ENCODE results near the gene NCAPG2.

NCAPG2 gene

DNA sequence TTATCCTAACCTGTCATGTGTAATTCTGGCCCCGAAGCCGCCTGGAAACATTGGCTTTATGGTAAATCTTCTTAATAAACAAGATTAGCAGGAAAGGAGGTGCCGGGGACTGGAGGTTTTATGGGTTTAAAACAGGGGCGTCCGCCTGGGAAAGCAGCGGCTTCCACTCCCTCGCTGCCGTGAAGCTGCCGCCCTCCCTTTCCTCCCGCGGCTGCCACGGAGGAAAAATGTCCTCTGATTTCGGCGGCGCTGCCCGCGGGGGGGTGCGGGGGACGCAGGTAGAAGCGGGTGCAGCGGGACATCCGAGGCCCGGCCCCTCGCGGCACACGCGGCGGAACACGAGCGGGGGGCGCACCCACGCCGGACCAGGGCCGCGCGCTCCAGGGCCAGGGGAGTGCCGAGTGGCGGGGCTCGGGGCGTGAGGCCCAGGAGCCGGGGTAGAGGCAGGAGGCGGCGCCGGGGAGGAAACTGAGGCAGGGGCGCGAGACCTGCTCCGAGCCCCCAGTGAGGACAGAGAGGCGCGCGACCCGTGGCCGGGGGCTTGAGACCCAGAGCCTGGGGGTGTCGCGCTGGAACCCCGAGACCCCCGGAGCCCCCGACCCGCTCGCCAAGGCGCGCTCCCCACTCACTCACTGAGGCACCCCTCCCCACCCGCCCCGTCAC is 118.0 kb downstream of the NCAPG2 start:
- H3K36me3 ChIP-seq (ENCODE audit: control insufficient read depth in 2 of 2, insufficient read depth in 2 of 2, low read length in 2 of 2) = no peaks in the 10 kb centered on the region
- no peak overlapping the region for H3K9ac ChIP-seq (ENCODE audit: low read length in 2 of 2)
- H3K9me3 ChIP-seq (ENCODE audit: control insufficient read depth in 2 of 2, low read length in 2 of 2) = no peaks in the 10 kb centered on the region
- peak overlapping the region; percentile 19 to 49 for H3K4me3 ChIP-seq (ENCODE audit: low read length in 2 of 2)
- H3K27ac ChIP-seq (ENCODE audit: low read length) = no peak overlapping the region
- H3K27me3 ChIP-seq (ENCODE audit: control insufficient read depth in 1 of 2, insufficient read depth in 2 of 2, low read length in 2 of 2) = peaks cover 38% of the 10 kb centered on the region in 2 donors
- peaks cover 14% of the 10 kb centered on the region for H3K4me1 ChIP-seq (ENCODE audit: control insufficient read depth, insufficient read depth, low read length)

DNA sequence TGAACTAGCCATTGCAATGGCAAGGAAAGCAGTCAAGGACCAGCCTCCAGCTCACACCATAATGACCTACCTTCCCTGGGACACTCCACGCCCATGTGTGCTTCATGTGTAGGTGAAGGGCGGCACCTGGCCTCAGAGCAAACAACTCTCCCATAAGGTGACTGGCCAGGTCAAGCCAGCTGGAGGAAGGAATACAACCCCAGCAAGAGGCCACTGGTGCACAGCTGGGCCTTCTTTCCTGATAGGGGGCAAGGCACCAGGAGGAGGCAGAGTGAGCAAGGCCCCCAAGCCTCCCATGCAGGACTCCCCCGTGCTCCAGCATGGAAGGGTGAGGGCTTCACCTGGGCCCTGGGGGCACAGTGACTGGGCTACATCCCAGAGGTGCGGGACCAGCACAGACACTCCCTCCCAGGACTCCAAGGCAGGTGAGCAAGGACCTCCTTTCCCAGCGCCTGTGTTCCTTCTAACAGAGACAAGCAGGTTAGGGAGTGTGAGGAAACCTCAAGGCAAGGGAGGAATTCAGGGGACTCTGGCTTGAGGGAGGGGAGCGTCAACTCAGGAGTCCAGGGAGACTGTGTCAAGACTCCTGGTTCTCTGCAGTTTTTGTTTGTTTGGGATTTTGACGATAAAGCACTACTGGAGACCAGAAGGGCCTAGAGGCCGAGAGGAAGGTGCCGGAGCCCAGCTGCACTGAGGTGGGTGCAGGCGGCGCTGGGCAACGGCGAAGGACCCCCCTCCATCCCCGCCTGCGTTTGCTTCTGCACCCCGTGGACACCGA is 118.7 kb downstream of the NCAPG2 start:
- Histone ChIP-seq H3K9ac (ENCODE audit: low read length in 2 of 2) (no peak overlapping the region), H3K36me3 (ENCODE audit: control insufficient read depth in 2 of 2, insufficient read depth in 2 of 2, low read length in 2 of 2) (no peaks in the 10 kb centered on the region), H3K9me3 (ENCODE audit: control insufficient read depth in 2 of 2, low read length in 2 of 2) (peaks cover 3% of the 10 kb centered on the region in 2 donors), H3K4me1 (ENCODE audit: control insufficient read depth, insufficient read depth, low read length) (peaks cover 14% of the 10 kb centered on the region), H3K4me3 (ENCODE audit: low read length in 2 of 2) (peak overlapping the region; percentile 19 to 49), H3K27me3 (ENCODE audit: control insufficient read depth in 1 of 2, insufficient read depth in 2 of 2, low read length in 2 of 2) (peaks cover 41% of the 10 kb centered on the region in 2 donors), H3K27ac (ENCODE audit: low read length) (no peak overlapping the region)

- H3K4me1 ChIP-seq (ENCODE audit: control insufficient read depth, insufficient read depth, low read length) = peaks cover 14% of the 10 kb centered on the region
- H3K36me3 ChIP-seq (ENCODE audit: control insufficient read depth in 2 of 2, insufficient read depth in 2 of 2, low read length in 2 of 2) = no peaks in the 10 kb centered on the region
- H3K9me3 ChIP-seq (ENCODE audit: control insufficient read depth in 2 of 2, low read length in 2 of 2) = peaks cover 14 to 15% of the 10 kb centered on the region in 2 donors
- H3K9ac ChIP-seq (ENCODE audit: low read length in 2 of 2) = no peak overlapping the region
- peaks cover 41 to 48% of the 10 kb centered on the region in 2 donors for H3K27me3 ChIP-seq (ENCODE audit: control insufficient read depth in 1 of 2, insufficient read depth in 2 of 2, low read length in 2 of 2)
- H3K27ac ChIP-seq (ENCODE audit: low read length) = no peak overlapping the region
- no peak overlapping the region for H3K4me3 ChIP-seq (ENCODE audit: low read length in 2 of 2)
These were observed 120.2 kb downstream of the NCAPG2 start for GRCh38 chr7:158584407-158584806.

GRCh38 chr7:158583810-158584209 is 120.8 kb downstream of the NCAPG2 start:
- H3K27me3 ChIP-seq (ENCODE audit: control insufficient read depth in 1 of 2, insufficient read depth in 2 of 2, low read length in 2 of 2) = peaks cover 41 to 48% of the 10 kb centered on the region in 2 donors

DNA sequence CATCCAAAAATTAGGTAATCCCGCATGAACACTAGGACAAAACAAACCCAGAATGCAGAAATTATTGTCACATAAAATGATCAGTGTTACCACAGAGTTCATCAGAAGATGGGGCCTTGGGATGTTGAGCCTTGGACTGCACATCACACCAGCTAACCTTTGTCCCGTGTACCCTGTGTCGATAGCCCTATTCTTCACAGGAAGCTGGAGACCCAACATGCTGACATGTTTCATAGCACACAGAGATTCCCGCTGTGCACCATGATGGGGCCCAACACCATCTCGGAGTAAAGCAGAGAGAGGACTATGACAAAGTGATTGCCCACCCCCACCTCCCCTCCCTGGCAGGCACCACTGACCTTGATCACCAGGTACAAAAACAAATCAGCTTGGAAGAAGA is 121.5 kb downstream of the NCAPG2 start:
- Histone ChIP-seq H3K4me1 (ENCODE audit: control insufficient read depth, insufficient read depth, low read length) (peaks cover 13% of the 10 kb centered on the region), H3K36me3 (ENCODE audit: control insufficient read depth in 2 of 2, insufficient read depth in 2 of 2, low read length in 2 of 2) (no peaks in the 10 kb centered on the region)

More at GRCh38 chr7:158583810-158584209, 120.8 kb downstream of the NCAPG2 start:
- H3K27ac ChIP-seq (ENCODE audit: low read length) = no peak overlapping the region
- no peak overlapping the region for H3K9ac ChIP-seq (ENCODE audit: low read length in 2 of 2)
- no peaks in the 10 kb centered on the region for H3K36me3 ChIP-seq (ENCODE audit: control insufficient read depth in 2 of 2, insufficient read depth in 2 of 2, low read length in 2 of 2)
- H3K4me1 ChIP-seq (ENCODE audit: control insufficient read depth, insufficient read depth, low read length) = peaks cover 14% of the 10 kb centered on the region
- peaks cover 14 to 15% of the 10 kb centered on the region in 2 donors for H3K9me3 ChIP-seq (ENCODE audit: control insufficient read depth in 2 of 2, low read length in 2 of 2)
- no peak overlapping the region for H3K4me3 ChIP-seq (ENCODE audit: low read length in 2 of 2)

GRCh38 chr7:158582089-158582456 is 122.5 kb downstream of the NCAPG2 start:
- Histone ChIP-seq H3K4me3 (ENCODE audit: low read length in 2 of 2) (no peak overlapping the region), H3K4me1 (ENCODE audit: control insufficient read depth, insufficient read depth, low read length) (peaks cover 11% of the 10 kb centered on the region), H3K27me3 (ENCODE audit: control insufficient read depth in 1 of 2, insufficient read depth in 2 of 2, low read length in 2 of 2) (peaks cover 41 to 48% of the 10 kb centered on the region in 2 donors), H3K36me3 (ENCODE audit: control insufficient read depth in 2 of 2, insufficient read depth in 2 of 2, low read length in 2 of 2) (no peaks in the 10 kb centered on the region), H3K27ac (ENCODE audit: low read length) (no peak overlapping the region), H3K9ac (ENCODE audit: low read length in 2 of 2) (no peak overlapping the region), H3K9me3 (ENCODE audit: control insufficient read depth in 2 of 2, low read length in 2 of 2) (peaks cover 14 to 15% of the 10 kb centered on the region in 2 donors)

More for the DNA sequence above, 121.5 kb downstream of the NCAPG2 start:
- peaks cover 14 to 15% of the 10 kb centered on the region in 2 donors for H3K9me3 ChIP-seq (ENCODE audit: control insufficient read depth in 2 of 2, low read length in 2 of 2)
- no peak overlapping the region for H3K4me3 ChIP-seq (ENCODE audit: low read length in 2 of 2)
- H3K27me3 ChIP-seq (ENCODE audit: control insufficient read depth in 1 of 2, insufficient read depth in 2 of 2, low read length in 2 of 2) = peaks cover 41 to 48% of the 10 kb centered on the region in 2 donors
- H3K9ac ChIP-seq (ENCODE audit: low read length in 2 of 2) = no peak overlapping the region
- H3K27ac ChIP-seq (ENCODE audit: low read length) = no peak overlapping the region

- Histone ChIP-seq H3K4me1 (ENCODE audit: control insufficient read depth, insufficient read depth, low read length) (peaks cover 8% of the 10 kb centered on the region), H3K4me3 (ENCODE audit: low read length in 2 of 2) (no peak overlapping the region), H3K9me3 (ENCODE audit: control insufficient read depth in 2 of 2, low read length in 2 of 2) (peaks cover 14 to 15% of the 10 kb centered on the region in 2 donors), H3K36me3 (ENCODE audit: control insufficient read depth in 2 of 2, insufficient read depth in 2 of 2, low read length in 2 of 2) (no peaks in the 10 kb centered on the region), H3K27me3 (ENCODE audit: control insufficient read depth in 1 of 2, insufficient read depth in 2 of 2, low read length in 2 of 2) (peaks cover 41 to 45% of the 10 kb centered on the region in 2 donors), H3K9ac (ENCODE audit: low read length in 2 of 2) (no peak overlapping the region), H3K27ac (ENCODE audit: low read length) (no peak overlapping the region)
These were observed 123.0 kb downstream of the NCAPG2 start for GRCh38 chr7:158581440-158582088.

All from stomach smooth muscle (tissue), 2 donors.